Measurements from ENCODE around the gene ME3.
A peak's percentile ranks its signal among the peaks of the same experiment; 100 is the strongest.
"Not testable (repeated sequence)": the region's sequence is repeated elsewhere in the genome, so short reads cannot be mapped to it uniquely, and the experiment has no call there.

The ME3 gene

DNA sequence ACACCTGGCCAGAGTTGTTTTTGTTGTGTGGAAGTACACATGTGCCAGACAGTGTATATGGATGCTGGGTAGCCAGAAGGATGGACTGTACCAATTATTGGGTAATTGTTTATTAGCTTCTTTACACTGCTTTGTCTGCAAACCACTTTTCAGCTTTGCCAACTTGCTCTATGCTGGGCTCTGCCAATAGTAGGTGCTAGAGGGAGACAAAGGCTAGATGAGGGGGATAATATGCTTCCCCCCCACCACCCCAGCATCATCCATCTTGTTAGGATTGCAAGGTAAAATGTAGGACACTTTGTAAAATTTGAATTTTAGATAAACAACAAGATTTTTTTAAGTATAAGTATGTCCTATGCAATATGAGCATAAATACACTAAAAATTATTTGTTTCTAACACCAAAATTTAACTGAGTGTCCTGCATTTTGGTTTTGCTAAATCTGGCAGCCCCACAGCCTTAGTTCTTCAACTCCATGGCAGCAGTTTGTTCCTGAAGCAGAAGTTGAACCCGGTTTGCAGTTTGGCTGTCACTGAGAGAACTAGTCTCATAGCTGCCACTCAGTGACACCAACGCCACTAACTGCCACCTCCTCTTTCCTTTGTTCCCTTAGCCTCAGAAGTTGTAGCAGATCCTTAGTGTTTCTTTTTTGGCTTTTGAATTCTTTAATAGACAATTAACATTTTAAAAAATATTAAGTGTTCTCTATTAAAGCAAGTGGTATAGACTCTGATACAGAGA lies 219.0 kb downstream of the ME3 start:
- peak in 1 of 2 experiments; percentile 1 for DNase-seq

DNA sequence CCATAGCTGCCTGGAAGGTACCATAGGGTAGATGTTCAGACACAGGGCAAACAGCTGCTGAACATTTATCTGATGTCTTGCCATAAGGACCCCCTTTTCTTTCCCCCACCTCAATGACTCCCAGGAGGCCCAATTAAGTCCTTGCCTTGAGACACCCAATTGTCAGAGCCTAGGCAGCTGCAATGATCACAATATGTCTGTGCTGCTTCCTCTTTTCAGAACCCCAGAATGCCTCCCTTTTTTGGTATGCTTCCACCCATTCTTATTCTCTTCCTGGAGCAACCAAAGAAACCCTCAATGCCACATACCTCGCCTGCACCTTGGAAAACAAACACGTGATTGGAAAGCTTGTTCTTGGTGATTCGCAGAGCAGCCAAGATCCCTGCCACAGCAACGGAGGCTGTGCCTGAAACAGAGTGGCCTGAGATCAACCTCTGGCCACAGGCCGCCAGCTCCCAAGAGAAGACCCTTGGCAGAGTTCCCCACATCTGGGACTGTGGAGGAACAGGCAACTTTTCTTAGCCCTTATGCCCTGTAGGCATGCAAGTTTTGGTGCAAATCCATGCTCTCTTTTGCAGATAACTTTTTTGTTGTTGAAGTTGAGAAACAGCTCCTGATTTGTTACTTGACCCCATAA lies 222.3 kb downstream of the ME3 start:
- DNase-seq: peak; percentile 67 to 68

DNA sequence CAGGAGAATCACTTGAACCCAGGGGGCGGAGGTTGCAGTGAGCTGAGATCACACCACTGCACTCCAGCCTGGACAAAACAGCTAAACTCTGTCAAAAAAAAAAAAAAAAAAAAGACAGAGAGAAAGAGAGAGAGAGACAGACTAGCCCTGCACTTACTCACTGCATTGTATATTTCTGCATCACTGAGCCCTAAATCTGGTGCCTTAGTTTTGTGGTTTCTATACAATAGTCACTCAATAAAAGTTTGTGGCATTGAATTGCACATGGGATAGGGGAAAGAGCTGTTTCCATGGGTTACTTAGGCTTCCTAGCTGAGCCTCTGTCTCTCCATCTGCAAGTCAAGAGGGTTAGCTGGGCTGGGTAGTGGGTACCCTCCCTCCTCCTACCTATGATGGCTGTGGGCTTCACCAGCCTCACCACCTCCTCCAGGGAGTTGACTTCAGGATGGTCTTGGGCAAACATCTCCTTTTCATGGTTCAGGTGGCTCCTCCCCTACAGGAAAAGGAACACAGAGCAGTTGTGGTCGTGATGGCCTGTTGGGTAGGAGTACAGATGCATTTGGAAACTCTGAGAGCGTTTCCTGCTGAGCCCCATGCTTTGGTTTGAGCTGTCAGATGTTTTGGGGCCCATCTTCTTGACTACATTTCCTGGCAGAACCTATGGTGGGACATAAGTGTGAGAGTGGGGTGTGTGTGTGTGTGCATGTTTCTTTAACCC lies 224.5 kb downstream of the ME3 start:
- DNase-seq: peak; percentile 83 to 86

GRCh38 chr11:86446924-86447285 lies 225.5 kb downstream of the ME3 start:
- DNase-seq: no peak

GRCh38 chr11:86446163-86446923 lies 226.1 kb downstream of the ME3 start:
- DNase-seq: no peak

GRCh38 chr11:86444981-86445380 lies 227.4 kb downstream of the ME3 start:
- DNase-seq: no peak

- no peak for DNase-seq
These were observed 229.0 kb downstream of the ME3 start for GRCh38 chr11:86443415-86443814.

- no peak for DNase-seq
These were observed 229.6 kb downstream of the ME3 start for GRCh38 chr11:86442827-86443226.

DNA sequence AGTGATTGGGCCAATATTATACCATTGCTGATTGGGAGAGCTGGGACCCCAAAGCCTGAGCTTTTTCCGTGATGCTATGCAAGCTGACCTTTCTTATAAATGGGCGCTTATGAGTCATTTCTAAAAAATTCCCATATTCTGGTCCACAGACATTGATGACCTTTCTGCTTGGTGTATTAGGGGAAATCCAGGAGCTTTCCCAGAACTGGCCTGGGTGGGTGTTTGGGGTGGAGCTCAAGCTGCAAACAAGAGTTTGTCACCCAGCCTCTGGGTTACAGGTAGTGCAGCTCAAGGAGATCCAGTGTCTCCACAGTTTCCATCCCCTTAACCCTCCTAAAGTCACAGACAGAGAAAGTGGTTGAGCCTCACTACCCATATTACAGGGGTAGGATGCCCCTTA lies 230.0 kb downstream of the ME3 start:
- no peak for DNase-seq

GRCh38 chr11:86440843-86441242 lies 231.6 kb downstream of the ME3 start:
- no peak for DNase-seq

GRCh38 chr11:86440305-86440716 lies 232.1 kb downstream of the ME3 start:
- no peak for DNase-seq

- no peak for DNase-seq
These were observed 233.7 kb downstream of the ME3 start for GRCh38 chr11:86438685-86439084.

DNA sequence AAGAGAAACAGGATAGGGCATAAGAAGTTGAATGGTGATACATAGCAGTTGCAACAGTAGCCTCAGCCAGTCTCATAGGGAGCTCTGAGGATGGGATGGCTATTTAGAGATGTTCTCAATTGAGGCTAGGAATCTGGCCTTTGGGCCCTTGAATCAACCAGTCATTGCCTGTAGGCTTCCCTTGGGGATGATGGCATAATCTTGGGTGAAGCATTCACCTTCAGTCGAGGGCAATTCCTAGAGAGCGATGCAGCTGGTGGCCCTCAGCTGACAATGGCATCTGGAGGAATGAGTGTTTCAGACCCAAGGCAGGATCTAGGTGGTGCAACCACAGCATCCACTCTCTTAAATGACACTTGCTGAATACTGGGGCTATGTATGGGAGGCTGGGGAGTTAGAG lies 236.7 kb downstream of the ME3 start:
- no peak for DNase-seq

DNA sequence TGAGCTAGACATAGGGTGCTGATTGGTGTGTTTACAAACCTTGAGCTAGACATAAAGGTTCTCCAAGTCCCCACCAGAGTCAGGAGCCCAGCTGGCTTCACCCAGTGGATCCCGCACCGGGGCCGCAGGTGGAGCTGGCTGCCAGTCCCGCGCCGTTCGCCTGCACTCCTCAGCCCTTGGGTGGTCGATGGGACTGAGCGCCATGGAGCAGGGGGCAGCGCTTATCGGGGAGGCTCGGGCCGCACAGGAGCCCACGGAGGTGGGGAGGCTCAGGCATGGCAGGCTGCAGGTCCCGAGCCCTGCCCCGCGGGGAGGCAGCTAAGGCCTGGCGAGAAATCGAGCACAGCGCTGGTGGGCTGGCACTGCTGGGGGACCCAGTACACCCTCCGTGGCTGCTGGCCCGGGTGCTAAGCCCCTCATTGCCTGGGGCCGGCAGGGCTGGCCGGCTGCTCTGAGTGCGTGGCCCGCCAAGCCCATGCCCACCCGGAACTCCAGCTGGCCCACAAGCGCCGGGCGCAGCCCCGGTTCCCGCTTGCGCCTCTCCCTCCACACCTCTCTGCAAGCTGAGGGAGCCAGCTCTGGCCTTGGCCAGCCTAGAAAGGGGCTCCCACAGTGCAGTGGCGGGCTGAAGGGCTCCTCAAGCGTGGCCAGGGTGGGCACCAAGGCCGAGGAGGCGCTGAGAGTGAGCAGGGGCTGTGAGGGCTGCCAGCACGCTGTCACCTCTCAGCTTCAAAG lies 238.9 kb downstream of the ME3 start:
- DNase-seq: not testable (repeated sequence)

DNA sequence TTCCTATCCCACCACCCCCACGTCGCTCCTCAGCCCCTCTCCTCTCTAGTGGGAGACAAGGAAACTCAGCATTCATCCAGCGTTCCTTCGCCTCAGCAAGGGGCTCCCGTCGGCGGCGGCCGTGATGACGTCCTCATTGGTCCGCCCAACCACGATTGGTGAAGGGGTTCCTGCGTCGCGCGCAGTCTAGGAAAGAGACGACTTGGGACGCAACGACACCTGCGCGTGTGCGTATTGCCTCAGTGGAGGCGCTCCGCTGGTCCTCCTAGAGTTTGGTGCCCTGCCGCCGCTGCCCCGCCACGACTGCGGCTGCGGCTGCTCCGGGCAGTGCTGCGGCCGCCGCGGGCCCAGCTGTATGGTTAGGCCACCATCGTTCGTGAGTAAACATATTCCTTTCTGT lies 241.2 kb downstream of the ME3 start:
- no peak for DNase-seq

DNA sequence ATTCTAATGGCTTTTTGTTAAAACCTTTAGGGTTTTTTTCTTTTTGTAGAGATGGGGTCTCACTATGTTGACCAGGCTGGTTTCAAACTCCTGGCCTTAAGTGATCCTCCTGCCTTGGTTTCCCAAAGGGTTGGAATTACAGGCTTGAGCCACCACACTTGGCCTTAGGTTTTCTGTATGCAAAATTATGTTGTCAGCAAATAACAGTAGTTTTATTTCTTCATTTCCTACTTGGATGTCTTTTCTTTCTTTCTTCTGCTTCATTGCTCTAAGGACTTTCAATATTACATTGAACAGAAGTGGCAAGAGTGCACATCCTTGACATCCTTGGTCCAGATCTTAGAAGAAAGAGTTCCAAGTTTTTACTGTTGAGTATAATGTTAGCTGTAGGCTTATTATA lies 245.0 kb downstream of the ME3 start:
- DNase-seq: no peak

DNA sequence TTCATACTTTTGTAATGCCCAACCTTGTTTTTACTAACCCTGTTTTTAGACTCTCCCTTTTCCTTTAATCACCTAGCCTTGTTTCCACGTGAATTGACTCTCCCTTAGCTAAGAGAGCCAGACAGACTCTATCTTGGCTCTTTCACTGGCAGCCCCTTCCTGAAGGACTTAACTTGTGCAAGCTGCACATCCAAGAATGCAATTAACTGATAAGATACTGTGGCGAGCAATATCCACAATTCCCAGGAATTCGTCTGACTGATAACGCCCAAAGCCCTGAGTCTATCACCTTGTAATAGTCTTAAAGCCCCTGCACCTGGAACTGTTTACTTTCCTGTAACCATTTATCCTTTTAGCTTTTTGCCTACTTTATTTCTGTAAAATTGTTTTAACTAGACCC lies 248.9 kb downstream of the ME3 start:
- not testable (repeated sequence) for DNase-seq

DNA sequence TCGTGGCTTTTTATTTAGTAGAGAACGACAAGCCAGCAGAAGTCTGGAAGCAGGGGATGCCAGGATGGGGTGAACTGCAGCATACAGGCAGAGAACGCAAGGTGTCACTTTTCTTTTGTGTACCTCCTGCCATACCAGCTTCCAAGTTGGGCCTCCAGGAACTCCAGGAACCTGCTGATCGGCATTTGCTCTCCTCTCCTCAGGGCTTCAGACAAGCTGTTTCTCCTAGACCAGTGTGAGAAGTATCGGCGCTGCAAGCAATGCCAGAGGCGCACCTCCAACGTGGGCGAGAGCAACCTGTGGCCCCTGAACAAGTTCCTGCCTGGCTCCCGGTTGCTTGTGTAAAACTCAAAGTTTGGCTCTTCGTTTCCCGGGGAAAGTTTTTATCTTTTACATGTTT lies 250.0 kb downstream of the ME3 start:
- no peak for DNase-seq

DNA sequence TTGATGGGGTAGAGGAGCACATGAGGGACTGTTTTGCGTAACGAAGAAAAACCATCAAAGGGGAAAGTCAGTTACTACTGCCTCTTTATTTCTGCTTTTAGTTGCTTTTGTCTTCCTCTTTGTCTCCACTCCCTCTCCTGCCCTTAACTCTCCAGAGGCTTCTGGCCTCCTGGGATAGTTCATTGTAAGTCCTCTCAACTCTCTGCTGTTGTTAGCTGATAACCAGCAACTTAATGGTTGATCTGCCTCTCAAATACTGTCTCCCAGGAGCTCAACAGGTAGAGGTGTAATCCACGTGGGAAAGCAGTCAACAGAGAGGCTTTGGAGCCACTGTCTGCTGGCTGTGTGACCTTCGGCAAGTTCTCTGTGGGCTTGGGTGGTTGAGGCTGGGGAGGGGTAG lies 250.5 kb downstream of the ME3 start:
- DNase-seq: peak in 1 of 2 experiments; percentile 22

DNA sequence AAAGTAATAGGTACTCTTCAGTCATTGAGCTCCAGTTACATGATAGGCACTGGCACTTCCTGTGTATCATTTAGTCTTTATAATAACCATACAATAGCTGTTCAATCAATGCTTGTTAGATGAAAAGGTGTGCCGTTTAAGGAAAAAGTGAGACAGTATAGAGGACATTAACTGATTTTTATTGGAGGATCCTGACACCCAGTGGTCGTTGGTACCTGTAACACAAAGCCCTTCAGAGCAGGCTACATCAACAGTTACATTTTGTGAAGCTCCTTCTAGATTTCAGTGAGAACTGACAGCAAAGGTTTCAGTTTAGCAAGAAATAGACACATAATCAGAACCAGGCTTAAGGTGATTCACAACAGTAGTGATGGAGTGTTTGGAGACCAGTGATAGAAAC lies 253.5 kb downstream of the ME3 start:
- DNase-seq: no peak

DNA sequence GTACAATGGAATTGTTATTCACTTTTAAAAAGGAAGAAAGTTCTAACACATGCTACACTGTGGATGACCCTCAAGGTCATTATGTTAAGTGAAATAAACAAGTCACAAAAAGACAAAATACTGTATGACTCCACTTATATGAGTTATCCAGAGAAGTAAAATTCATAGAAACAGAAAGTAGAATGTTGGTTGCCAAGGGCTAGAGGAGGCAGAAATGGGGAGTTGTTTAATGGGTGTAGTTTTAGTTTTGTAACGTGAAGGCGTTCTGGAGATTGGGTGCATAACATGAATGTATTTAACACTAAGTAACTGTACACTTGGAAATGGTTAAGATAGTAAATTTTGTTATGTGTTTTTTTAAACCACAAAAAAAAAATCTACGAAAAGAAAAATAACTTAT lies 253.9 kb downstream of the ME3 start:
- no peak for DNase-seq

GRCh38 chr11:86418106-86418505 lies 254.3 kb downstream of the ME3 start:
- no peak for DNase-seq

DNA sequence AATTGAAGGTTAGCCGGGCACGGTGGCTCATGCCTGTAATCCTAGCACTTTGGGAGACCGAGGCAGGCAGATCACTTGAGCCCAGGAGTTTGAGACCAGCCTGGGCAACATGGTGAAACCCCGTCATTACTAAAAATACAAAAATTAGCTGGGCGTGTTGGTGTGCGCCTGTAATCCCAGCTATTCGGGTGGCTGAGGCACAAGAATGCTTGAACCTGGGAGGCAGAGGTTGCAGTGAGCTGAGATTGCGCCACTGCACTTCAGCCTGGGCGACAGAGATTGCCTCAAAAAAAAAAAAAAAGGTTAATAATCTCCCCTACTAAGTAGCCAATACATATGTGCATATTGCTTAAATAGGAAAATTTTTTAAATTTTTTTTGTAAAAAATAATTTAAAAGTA lies 255.5 kb downstream of the ME3 start:
- not testable (repeated sequence) for DNase-seq
